ENCODE results near the gene UBTD1.
"Not testable (repeated sequence)": the region's sequence is repeated elsewhere in the genome, so short reads cannot be mapped to it uniquely, and the experiment has no call there.

Gene UBTD1

GRCh38 chr10:97551271-97551670 is 52.5 kb downstream of the UBTD1 start:
- no peak overlapping the region for H3K4me3 ChIP-seq (ENCODE audit: low read depth, low read length)
- TF ChIP-seq CTCF (IDR thresholded peaks at IDR 0.05; ENCODE audit: low read depth, low read length, missing control alignments), result no peak
- DNase-seq (ENCODE audit: low read depth), result no peak

- H3K4me3 ChIP-seq (ENCODE audit: low read depth, low read length), result no peak overlapping the region
- no peak for DNase-seq (ENCODE audit: low read depth)
- peak; percentile 87 for TF ChIP-seq CTCF (IDR thresholded peaks at IDR 0.05; ENCODE audit: low read depth, low read length, missing control alignments)
These were observed 54.9 kb downstream of the UBTD1 start for GRCh38 chr10:97553575-97554031.

GRCh38 chr10:97554336-97554735 is 55.6 kb downstream of the UBTD1 start:
- not testable (repeated sequence) for H3K4me3 ChIP-seq (ENCODE audit: low read depth, low read length); DNase-seq (ENCODE audit: low read depth)

DNA sequence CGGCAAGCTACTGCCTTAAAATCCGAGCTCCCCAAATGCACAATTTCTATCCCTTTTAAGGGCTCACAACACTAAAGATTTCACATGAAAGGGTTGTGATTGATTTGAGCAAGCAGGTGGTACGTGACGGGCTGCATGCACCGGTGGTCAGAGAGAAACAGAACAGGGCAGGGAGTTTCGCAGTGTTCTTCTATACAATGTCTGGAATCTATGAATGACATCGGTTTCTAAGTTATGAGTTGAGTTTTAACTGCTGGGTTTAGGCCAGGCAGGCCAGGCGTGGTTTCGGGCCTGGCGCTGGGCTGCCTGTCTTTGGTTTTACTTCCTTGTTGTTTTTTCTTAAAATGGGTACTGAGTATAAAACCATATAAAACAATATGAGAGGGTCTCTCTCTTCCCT is 56.8 kb downstream of the UBTD1 start:
- H3K4me3 ChIP-seq (ENCODE audit: low read depth, low read length), result not testable (repeated sequence)
- DNase-seq (ENCODE audit: low read depth), result peak; percentile 40

DNA sequence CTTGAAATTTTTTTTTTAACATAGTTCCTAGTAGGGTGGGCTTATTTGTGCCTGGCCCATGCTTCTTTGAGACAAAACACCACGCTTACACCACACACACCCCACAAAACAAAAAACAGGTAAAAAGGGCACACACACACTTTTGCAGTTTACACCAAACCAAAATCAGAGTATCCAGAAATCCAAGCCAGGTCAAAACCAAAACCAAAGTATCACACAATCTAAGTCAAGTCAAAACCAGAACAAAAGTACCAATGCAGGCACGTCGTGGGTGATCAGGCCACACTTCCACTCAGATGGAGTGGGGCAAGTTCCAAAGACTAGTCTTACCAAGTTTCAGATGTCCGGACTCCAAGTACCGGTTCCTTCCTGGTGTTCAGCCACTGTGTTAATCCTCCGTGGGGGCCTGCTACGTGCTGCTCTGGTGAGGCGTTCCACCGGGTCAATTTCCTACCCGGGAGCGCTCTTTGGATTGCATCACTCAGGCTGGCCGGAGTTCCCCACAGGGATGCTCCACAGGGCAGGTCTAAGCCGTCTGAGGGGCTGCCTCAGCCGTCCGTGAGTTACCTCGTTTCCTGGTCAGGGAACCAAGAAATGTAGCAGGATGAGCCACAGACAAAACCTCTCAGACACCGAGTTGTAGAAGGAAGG is 62.1 kb downstream of the UBTD1 start:
- DNase-seq (ENCODE audit: low read depth); H3K4me3 ChIP-seq (ENCODE audit: low read depth, low read length): not testable (repeated sequence)

- not testable (repeated sequence) for H3K4me3 ChIP-seq (ENCODE audit: low read depth, low read length); DNase-seq (ENCODE audit: low read depth)
These were observed 62.8 kb downstream of the UBTD1 start for GRCh38 chr10:97561386-97562077.

GRCh38 chr10:97562329-97562728 is 63.6 kb downstream of the UBTD1 start:
- not testable (repeated sequence) for H3K4me3 ChIP-seq (ENCODE audit: low read depth, low read length); DNase-seq (ENCODE audit: low read depth)

DNA sequence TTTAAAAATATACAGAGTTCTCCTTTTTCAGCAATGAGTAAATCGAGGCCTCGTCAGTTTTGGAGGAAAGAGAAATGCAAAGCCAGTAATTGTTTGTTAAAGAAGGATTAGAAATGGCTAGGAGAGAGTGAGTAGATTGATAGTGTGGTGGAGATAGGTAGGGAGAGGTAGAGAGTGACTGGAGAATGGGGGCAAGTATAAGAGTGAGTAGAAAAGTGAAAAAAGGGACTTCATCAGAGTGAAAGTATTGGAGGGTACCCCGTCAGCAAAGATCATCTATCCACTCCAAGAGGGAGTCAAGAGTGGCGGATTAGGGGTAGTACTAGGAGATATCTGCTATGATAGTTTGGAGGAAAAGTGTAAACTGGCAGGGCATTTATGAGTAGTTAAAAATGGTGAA is 64.6 kb downstream of the UBTD1 start:
- no peak for DNase-seq (ENCODE audit: low read depth)
- no peak overlapping the region for H3K4me3 ChIP-seq (ENCODE audit: low read depth, low read length)
- TF ChIP-seq CTCF (IDR thresholded peaks at IDR 0.05; ENCODE audit: low read depth, low read length, missing control alignments), result no peak

GRCh38 chr10:97564776-97565175 is 66.1 kb downstream of the UBTD1 start:
- DNase-seq (ENCODE audit: low read depth), result no peak
- H3K4me3 ChIP-seq (ENCODE audit: low read depth, low read length), result no peak overlapping the region
- no peak for TF ChIP-seq CTCF (IDR thresholded peaks at IDR 0.05; ENCODE audit: low read depth, low read length, missing control alignments)

Measured in GM12864 (cell line).